GM18526 (cell line): ENCODE data around the gene SLC2A8.

ENCODE experiments used
- POLR2A ChIP-seq: IDR thresholded peaks from 3 replicates; pipeline ENCODE4 v1.6.1; 2011; ENCODE audit not compliant: insufficient read length; ENCODE audit errors: extremely low read depth

Gene SLC2A8

DNA sequence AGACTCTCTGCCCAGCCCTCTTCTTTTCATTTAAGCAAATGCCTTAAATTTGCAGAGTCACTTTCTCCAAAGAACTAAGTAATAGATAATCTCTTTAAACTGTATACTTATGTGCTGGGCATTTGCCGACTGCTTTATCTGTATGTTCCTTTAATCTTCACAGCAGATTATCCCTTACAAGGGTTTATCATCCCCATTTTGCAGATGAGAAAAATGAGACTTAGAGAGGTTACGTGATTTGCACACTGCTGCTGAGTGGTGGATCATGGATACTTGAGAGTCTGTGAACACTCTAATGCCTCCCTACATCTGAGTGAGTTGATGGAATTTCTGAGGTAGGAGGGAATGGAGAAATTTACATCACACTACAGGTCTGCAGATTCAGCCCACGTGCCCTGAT, 31.4 kb downstream of the SLC2A8 start:
- no peak for TF ChIP-seq POLR2A

DNA sequence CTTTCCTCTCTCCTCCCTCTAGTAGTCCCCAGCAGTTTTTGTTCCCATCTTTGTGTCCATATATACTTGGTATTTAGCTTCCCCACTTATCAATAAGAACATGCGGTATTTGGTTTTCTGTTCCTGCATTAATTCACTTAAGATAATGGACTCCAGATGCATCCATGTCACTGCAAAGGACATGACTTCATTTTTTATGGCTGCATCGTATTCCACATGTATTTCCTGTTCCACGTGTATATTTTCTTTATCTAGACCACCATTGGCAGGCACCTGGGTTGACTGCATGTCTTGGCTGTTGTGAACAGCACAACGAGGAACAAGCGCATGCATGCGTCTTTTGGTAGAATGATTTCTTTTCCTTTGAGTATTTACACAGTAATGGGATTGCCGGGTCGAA, 33.4 kb downstream of the SLC2A8 start:
- no peak for TF ChIP-seq POLR2A

DNA sequence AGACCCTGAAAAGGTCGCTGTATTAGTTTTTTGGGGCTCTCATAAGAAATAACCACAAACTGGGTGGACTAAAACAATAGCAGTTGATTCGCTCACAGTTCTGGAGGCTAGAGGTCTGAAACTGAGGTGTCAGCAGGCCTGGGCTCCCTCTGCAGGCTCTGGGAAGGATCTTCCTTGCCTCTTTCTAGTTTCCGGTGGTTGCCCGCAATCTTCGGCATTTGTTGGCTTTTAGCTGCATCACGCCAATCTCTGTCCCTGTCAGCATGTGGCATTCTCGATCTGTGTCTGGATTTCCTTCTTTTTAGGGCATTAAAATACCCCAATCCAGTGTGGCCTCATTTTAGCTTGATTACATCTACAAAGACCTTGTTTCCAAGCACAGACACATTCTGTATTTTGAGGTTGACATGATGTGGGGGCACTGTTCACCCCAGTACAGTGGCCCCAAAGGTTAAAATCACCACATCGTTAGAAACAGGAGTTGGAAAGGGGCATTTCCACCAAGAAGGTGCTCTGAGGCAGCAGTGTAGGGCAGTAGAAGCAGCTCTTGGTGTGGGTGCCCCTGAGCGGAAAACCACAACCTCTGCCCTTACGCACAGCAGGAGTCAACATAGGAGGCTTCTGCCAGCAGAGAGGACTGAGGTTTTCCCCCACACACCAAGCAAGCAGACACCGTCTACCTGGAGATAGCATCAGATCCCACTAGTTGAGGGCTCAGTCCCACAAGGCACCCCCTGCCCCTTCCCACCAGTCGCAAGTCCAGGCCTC, 40.7 kb downstream of the SLC2A8 start:
- TF ChIP-seq POLR2A: no peak

DNA sequence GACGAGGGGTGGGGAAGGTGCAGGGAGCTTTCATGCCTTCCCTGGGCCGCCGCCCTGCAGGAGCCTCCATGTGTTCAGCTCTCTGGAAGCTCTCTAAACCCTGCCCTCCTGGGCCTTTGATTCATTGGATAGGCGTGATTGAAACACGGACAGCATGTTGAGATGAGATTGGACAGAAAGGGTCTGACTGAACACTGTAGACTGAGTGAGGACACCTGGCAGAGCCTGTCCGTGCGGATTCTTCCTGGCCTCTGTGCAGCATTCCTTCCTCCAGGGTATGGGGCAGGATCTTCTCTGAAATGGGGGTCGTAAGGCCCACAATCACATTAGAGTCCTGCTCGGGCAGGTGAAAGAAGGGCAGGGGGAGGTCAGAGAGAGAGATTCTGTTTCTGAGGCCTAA, 41.4 kb downstream of the SLC2A8 start:
- no peak for TF ChIP-seq POLR2A

DNA sequence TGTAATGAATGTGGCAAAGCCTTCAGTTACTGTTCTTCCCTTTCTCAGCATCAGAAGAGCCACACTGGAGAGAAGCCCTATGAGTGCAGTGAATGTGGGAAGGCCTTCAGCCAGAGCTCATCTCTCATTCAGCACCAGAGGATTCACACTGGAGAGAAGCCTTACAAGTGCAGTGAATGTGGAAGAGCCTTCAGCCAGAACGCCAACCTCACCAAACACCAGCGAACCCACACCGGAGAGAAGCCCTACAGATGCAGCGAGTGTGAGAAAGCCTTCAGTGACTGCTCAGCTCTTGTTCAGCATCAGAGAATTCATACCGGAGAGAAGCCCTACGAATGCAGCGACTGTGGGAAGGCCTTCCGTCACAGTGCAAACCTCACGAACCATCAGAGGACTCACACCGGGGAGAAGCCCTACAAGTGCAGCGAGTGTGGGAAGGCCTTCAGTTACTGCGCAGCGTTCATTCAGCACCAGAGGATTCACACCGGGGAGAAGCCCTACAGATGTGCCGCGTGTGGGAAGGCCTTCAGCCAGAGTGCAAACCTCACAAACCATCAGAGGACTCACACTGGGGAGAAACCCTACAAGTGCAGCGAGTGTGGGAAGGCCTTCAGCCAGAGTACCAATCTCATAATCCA, 47.4 kb downstream of the SLC2A8 start:
- no peak for TF ChIP-seq POLR2A

DNA sequence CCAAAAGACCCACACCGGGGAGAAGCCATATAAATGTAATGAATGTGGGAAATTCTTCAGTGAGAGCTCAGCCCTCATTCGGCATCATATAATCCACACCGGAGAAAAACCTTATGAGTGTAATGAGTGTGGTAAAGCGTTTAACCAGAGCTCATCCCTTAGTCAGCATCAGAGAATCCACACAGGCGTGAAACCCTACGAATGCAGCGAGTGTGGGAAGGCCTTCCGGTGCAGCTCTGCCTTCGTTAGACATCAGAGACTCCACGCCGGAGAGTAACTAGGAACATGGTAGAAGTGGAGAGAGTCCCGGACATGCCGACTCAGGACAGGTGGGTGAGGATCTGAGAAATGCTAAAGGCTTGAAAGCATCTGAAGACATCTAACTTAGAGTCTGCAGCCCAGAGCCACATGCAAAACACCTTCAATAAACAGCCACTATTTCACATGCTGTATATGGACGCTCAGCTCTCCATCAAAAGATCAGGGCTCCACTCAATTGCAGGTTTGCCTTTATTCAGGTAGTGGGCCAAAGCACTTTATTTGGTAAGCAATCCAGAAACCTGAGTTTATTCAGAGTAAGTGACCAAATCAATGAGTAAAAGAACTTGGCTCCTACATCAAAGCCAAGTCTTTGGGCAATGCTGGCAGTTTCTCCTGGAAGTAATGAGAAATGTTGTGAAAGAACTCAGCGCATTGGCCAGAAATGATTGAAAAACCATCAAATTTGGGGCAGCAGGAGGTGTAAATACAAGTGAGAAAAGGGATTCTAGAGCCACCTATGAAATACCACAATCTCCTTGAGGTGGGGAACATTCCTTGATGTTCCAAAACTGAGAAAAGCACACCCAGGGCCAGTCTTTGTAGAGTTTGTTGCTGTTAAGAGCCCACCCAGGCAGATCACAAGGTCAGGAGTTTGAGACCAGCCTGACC, 48.2 kb downstream of the SLC2A8 start:
- peak; percentile 34 for TF ChIP-seq POLR2A

DNA sequence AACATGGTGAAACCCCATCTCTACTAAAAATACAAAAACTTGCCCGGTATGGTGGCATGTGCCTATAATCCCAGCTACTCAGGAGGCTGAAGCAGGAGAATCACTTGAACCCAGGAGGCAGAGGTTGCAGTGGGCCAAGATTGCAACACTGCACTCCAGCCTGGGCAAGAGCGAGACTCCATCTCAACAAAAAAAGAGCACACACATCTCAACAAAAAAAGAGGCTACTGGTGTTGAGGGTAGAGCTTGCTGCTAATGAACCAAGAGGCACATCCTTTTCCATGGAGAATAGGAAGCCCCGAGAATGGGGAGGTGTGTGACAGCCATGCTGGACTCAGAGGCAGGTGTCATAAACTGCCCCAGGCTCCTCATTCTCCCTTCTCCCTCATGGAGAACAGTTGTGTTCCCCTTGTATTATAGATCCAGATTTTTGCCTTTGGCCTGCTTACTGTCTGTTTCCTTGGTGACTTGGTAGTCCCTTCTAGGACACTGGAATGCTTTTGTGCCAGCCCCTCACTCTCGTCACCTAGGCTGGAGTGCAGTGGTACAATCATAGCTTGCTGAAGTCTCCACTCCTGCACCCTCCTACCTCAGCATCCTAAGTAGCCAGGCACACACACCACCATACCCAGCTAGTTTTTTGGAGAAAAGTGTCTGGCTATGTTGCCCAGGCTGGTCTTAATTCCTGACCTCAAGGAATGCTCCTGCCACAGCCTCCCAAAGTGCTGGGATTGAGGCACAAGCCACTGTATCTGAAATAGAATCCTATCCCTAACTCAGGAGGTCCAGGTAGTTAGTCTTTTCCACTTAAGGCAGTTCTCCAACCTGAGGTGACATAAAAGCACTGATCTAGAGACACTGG, 49.1 kb downstream of the SLC2A8 start:
- peak; percentile 23 for TF ChIP-seq POLR2A

DNA sequence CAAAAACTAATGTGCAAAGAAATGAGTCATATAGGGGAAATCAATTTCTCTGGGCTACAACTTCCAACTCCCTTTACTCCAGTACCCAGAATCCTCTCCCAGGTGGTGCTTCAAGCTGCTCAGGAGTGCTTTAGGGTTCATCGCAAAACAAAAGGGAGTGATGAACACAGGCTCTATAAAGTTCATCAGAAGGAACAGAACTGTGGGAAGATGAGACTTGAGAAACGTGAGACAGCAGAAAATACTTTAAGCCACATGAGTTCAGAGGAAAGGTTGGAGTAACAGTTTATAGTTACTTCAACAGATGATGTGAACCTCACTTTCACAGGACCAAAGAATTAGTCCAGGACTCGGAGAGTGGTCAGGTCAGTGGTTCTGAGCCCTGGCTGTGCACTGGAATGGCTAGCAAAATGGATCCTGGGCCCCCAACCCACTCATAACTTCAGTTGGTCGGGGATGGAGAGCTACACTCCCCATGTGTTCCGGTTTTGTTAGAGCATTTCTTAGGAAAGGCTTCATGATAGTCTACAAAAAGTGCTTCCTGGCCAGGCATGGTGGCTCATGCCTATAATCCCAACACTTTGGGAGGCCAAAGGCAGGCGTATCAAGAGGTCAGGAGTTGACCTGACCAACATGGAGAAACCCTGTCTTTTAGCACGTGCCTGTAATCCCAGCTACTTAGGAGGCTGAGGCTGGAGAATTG, 49.9 kb downstream of the SLC2A8 start:
- TF ChIP-seq POLR2A: no peak

DNA sequence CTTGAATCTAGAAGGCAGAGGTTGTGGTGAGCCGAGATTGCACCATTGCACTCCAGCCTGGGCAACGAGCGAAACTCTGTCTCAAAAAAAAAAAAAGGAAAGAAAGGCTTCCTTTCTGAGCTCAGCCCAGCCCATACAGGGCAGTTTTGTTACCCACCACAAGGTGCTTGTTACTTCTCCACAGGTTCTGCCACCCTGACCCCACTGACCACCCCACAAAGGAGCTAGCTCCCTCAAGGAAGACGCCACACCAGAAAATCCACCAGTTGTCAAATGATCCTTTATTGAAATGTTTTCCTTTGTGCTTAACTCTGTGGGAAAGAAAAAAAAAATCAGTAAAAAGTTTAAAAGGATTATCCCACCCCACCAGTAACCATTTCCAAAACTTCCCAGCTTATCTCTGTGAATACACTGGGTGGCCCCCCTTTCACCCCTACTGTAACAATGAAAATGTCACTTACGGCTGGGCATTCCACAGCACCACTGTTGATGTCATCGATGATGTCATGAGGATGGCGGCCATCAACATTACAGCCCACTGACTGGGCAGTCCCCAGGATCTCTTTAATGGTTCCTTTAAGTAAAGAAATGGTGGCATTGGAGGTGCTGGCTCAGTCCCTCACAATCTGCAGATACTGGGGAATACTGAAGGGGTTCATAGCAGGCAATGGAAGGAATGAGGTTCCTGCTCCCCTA, 50.6 kb downstream of the SLC2A8 start:
- no peak for TF ChIP-seq POLR2A

DNA sequence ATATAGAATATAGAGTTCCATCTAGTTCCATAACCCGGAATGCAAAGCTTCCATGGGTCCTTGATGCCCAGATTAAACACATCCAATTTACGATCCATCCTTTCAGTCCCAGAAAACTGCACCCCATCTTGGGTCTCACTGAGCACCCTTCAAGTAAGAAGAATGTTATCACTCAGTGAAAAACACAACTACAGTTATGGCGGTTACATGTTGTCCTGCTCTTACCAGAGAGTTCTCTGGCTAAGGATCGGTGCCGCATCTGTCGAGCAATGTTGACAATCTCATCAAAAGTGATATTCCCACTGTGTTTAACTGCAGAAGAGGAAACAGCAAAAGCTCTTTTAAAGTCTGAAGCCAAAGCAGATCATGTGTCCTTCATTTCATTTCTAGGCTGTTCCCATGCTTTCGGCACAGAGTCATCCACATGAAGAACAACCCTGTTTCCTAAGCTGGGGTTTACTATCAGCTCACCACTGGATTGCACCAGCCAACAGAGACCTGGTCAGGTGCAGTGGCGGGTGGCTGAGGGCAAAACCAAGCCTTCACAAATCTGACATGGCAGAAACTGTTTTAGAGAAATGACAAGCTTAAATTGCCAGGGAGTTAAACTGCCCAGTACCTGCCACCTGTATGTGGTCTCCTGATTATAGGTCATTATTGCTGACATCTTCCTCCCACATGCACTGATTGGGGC, 51.3 kb downstream of the SLC2A8 start:
- no peak for TF ChIP-seq POLR2A

DNA sequence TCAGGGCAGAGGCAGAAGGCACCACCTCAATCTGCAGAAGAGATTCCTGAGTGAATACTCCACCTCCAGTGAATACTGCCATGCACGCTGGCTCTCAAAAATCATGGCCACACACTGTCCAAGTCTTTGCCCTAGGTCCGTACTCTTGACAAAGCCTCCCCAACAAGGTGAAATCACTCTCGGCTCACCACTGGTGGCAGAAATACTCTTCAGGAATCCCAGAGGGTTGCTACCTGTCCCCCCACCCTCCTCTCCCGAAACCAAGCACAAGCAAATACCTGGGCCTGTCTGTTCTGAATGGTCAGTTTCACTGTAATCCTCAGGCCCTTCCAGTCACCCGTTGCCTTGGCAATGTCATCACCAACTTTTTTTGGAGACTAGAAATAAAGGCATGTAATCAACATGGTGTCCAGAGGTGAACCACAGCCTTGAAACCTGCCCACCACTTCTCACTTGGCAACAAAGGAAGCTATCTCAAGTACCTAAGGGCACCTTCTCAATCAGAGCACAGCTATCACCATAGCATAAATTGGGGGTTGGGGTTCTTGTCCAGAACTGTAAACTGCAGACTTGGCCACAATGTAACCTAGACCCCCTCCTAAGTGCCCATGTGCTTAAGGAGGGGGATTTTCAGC, 52.5 kb downstream of the SLC2A8 start:
- no peak for TF ChIP-seq POLR2A

DNA sequence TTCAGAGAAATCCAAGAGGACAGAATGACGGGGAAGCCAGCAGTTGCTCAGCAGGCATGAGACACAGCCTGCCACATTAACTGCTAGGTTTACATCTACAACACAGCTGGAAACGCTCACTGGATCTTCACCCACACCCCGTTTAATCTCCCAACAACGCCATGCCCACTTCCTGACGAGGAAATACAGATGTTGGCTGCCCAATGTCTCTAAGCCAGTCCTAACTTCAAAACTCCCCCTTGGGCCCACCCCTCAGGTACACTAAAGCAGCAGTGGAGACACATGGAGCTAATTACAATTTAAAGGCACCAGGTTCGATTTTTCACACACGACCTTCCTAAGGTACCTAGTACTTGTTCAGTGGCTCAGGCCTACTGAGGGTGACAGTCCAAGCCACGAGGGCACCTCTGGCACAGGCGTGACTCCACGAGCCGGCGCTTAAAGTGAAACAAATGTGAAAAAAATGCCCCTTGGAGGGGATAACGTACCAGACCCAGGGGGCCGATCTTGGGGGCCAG, 53.3 kb downstream of the SLC2A8 start:
- TF ChIP-seq POLR2A: no peak
